K562 (cell line): ENCODE data around the gene SCUBE2. TPM values are rescaled to one million over a fixed set of nuclear protein-coding genes. Genes with fewer than 3 reads are reported as not detected.

Experiments used
- ATAC-seq: fragments of 200-7000 bp; cut with Tn5 transposase; 3 replicates; pipeline ENCODE4 v1.9.1; 2020; ENCODE audit warnings: moderate library complexity
- BruUV-seq: library from RNA; stranded (reverse); fragments of 400-500 nt; replicated peaks from 2 replicates; lab custom pipeline; 2021; lab: Mats Ljungman, UMichigan
- CTCF ChIA-PET: fragments of 300-600 bp; formaldehyde crosslinking; extraction: SDS; loops from one replicate; lab custom pipeline; 2021; ENCODE audit warnings: low intra/inter-chr PET ratio; lab: Yijun Ruan, JAX
- POLR2A ChIA-PET: fragments of 300-600, 350-650 bp; sonication (Branson Sonifier 250); formaldehyde crosslinking; extraction: SDS; loops from one replicate; lab custom pipeline; 2021; ENCODE audit warnings: antibody characterized with exemption, inconsistent platforms; lab: Yijun Ruan, JAX
- DNase-seq, 4 experiments: peaks; one replicate each; pipeline versions ENCODE4 v3.0.0 to v3.0.0-alpha.2; 2011 to 2018; ENCODE audit warnings: low spot score in 3 of 4, mixed read lengths in 3 of 4; ENCODE audit errors: extremely low read depth in 1 of 4
- FAIRE-seq: peaks from 2 replicates; lab custom pipeline; 2011; peaks lifted over from hg19 to GRCh38; lab: Jason Lieb, UNC
- H2AFZ ChIP-seq: 2 replicates; pipeline ENCODE4 v1.6.0; 2011; ENCODE audit warnings: low read depth, low read length, control low read depth, inconsistent platforms
- H3K27ac ChIP-seq: fragments of 200-600 bp; 3 replicates; pipeline ENCODE4 v1.8.0; 2011; ENCODE audit warnings: low read depth, mild to moderate bottlenecking, control low read depth, inconsistent platforms, low read length, moderate library complexity, mixed read lengths; ENCODE audit errors: extremely low read depth
- H3K27me3 ChIP-seq, 2 experiments: fragments of 300-600 bp in 1 of 2; 2 replicates in 1 of 2; 3 replicates in 1 of 2; pipeline versions ENCODE4 v1.6.0 to v1.8.0; 2011; ENCODE audit warnings: inconsistent platforms in 2 of 2, low read length in 2 of 2, mild to moderate bottlenecking in 1 of 2, mixed read lengths in 1 of 2, moderate library complexity in 1 of 2; ENCODE audit not compliant: control insufficient read depth in 2 of 2, insufficient read depth in 2 of 2
- H3K36me3 ChIP-seq: fragments of 300-600 bp; 3 replicates; pipeline ENCODE4 v1.8.0; 2011; ENCODE audit warnings: mild to moderate bottlenecking, low read length, inconsistent platforms; ENCODE audit not compliant: control insufficient read depth, insufficient read depth
- H3K4me1 ChIP-seq, 2 experiments: fragments of 200-600 bp in 1 of 2; replicated peaks in 1 of 2; 2 replicates in 1 of 2; 3 replicates in 1 of 2; pipeline versions ENCODE4 v1.5.1 to v1.8.0; 2011; ENCODE audit warnings: inconsistent platforms in 2 of 2, low read length in 2 of 2, mild to moderate bottlenecking in 1 of 2, mixed read lengths in 1 of 2, moderate library complexity in 1 of 2; ENCODE audit not compliant: control insufficient read depth in 2 of 2, insufficient read depth in 2 of 2
- H3K4me2 ChIP-seq: 2 replicates; pipeline ENCODE4 v1.6.1; 2011; ENCODE audit warnings: low read length, control low read depth, inconsistent platforms, mixed read lengths; ENCODE audit not compliant: insufficient read depth
- H3K4me3 ChIP-seq: fragments of 200-600 bp; sonication (generic), shearing (Covaris generic); 2 replicates; pipeline ENCODE4 v1.5.1; 2016; ENCODE audit warnings: control low read depth, inconsistent platforms
- H3K79me2 ChIP-seq: fragments of 200-600 bp; 3 replicates; pipeline ENCODE4 v1.8.0; 2011; ENCODE audit warnings: low read length, inconsistent platforms; ENCODE audit not compliant: control insufficient read depth, insufficient read depth
- H3K9ac ChIP-seq, 2 experiments: 2 replicates each; pipeline versions ENCODE4 v1.6.0 to v1.6.1; 2011; ENCODE audit warnings: low read depth in 2 of 2, low read length in 2 of 2, control low read depth in 1 of 2, inconsistent platforms in 1 of 2, mild to moderate bottlenecking in 1 of 2, mixed read lengths in 1 of 2; ENCODE audit not compliant: insufficient read depth in 1 of 2
- H3K9me1 ChIP-seq: one replicate; pipeline ENCODE4 v1.6.0; 2011; ENCODE audit warnings: inconsistent platforms, mild to moderate bottlenecking, low read length, moderate library complexity; ENCODE audit not compliant: control insufficient read depth, insufficient read depth
- H3K9me3 ChIP-seq: replicated peaks from 2 replicates; pipeline ENCODE4 v1.5.1; 2011; ENCODE audit warnings: low read depth, low read length, inconsistent platforms; ENCODE audit not compliant: control insufficient read depth, insufficient read depth
- H4K20me1 ChIP-seq: replicated peaks from 2 replicates; pipeline ENCODE4 v1.6.1; 2011; ENCODE audit warnings: low read length, inconsistent platforms, mixed read lengths; ENCODE audit not compliant: control insufficient read depth, insufficient read depth
- CTCF ChIP-seq, 3 experiments: IDR thresholded peaks in 2 of 3; conservative IDR thresholded peaks in 1 of 3; 2 replicates each; pipeline ENCODE4 v1.5.1; 2011 to 2012; ENCODE audit warnings: low read length in 3 of 3, mild to moderate bottlenecking in 3 of 3, control low read depth in 2 of 3, improper control_type of control experiment in 1 of 3, inconsistent platforms in 1 of 3, low read depth in 1 of 3, mixed read lengths in 1 of 3, moderate library complexity in 1 of 3; ENCODE audit not compliant: insufficient read depth in 2 of 3
- MTF1 ChIP-seq: fragments of 250-450 bp; sonication (Bioruptor Pico); IDR thresholded peaks from 2 replicates; pipeline ENCODE4 v1.9.0; 2021; ENCODE audit warnings: moderate library complexity, mild to moderate bottlenecking, inconsistent platforms, borderline replicate concordance
- MXI1 ChIP-seq: IDR thresholded peaks from 2 replicates; pipeline ENCODE4 v1.6.1; 2011; ENCODE audit warnings: low read depth, mild to moderate bottlenecking, improper control_type of control experiment, low read length
- PCBP1 ChIP-seq: fragments of 200-400 bp; formaldehyde crosslinking; IDR thresholded peaks from 2 replicates; pipeline ENCODE4 v1.6.1; 2018; ENCODE audit warnings: mild to moderate bottlenecking, low read depth, low read length; ENCODE audit not compliant: poor library complexity, severe bottlenecking
- RAD21 ChIP-seq, 2 experiments: fragments of 250-450 bp in 1 of 2; fragments of 450-650 bp in 1 of 2; sonication (Bioruptor Pico) in 1 of 2; formaldehyde crosslinking in 1 of 2; IDR thresholded peaks in 1 of 2; conservative IDR thresholded peaks in 1 of 2; 2 replicates each; pipeline versions ENCODE4 v1.4.0 to v1.8.0; 2020 to 2022; ENCODE audit warnings: mild to moderate bottlenecking in 2 of 2, moderate library complexity in 1 of 2
- USF2 ChIP-seq: sonication (generic); formaldehyde crosslinking; IDR thresholded peaks from 2 replicates; pipeline ENCODE4 v1.5.0; 2020; ENCODE audit warnings: missing genetic modification reagents
- WGBS: fragments of 100-300 bp; shearing (Covaris generic); methylation state at CpG from one replicate; pipeline ENCODE4 v1.1.6; 2016; ENCODE audit warnings: low coverage, mixed read lengths; ENCODE audit not compliant: insufficient coverage; ENCODE audit errors: missing lambda C conversion rate; 5-methylcytosine and 5-hydroxymethylcytosine counted together
- in situ Hi-C: fragments of 300-500 bp; cut with MboI; formaldehyde crosslinking; loops from 4 replicates; pipeline ENCODE4 v1.15.0; 2018; ENCODE audit warnings: inconsistent platforms, mixed read lengths
- intact Hi-C: fragments of 100-400 bp; cut with micrococcal nuclease; formaldehyde crosslinking; loops from 2 replicates; pipeline ENCODE4 v1.14.2; 2022
- polyA plus RNA-seq, 8 experiments: library from polyadenylated mRNA; depleted of rRNA in 4 of 8; stranded (reverse) in 5 of 8; unstranded in 3 of 8; fragments of >200 nt; fragmentation: Nextera tagmentation in 2 of 8; fragmentation: Illumina TruSeq in 1 of 8; extraction: Ambion mirVana in 2 of 8; extraction: Trizol in 1 of 8; gene quantifications; 2 replicates each; pipeline versions ENCODE4 v1.2.1 to v1.2.3, GENCODE V29; 2011 to 2014; ENCODE audit warnings: inconsistent platforms in 1 of 8, missing spikeins in 1 of 8
- total RNA-seq, 7 experiments: library from RNA; depleted of rRNA in 6 of 7; stranded (reverse); fragments of >200 nt in 6 of 7; fragmentation: Illumina TruSeq in 2 of 7; extraction: Trizol in 2 of 7; gene quantifications; 2 replicates each; pipeline versions ENCODE4 v1.2.1 to v1.2.3, GENCODE V29; 2011 to 2021; ENCODE audit warnings: low replicate concordance in 1 of 7

The SCUBE2 gene
- total and polyA plus RNA-seq, 9 of the 15 experiments (the other 6 are each of a cell fraction or from before 2014, with no cell fraction given): 0.06 to 0.40 (median 0.07) TPM; not detected in 6

GRCh38 chr11:9078113-9079086 is 13.0 kb downstream of the SCUBE2 start:
- no peak overlapping the region for H3K4me3 ChIP-seq
- in situ Hi-C loops (no loop called here), intact Hi-C loops (no loop called here)
- H3K27ac ChIP-seq: no peak overlapping the region
- H3K9ac ChIP-seq: no peak overlapping the region
- FAIRE-seq: no peak
- peaks cover 34 to 46% of the 10 kb centered on the region in 2 experiments for H3K27me3 ChIP-seq
- 3% methylated on average over 5 of the region's 5 CpGs for WGBS
- peak; percentile 76 for ATAC-seq
- H3K9me3 ChIP-seq: no peaks in the 10 kb centered on the region
- no peaks in the 10 kb centered on the region for H3K79me2 ChIP-seq
- no peak overlapping the region for H2AFZ ChIP-seq
- no peaks in the 10 kb centered on the region for H3K9me1 ChIP-seq
- ChIA-PET CTCF (no interaction called here), POLR2A (interaction anchor here (0.8 kb wide), 1 partner anchor 16 kb away, joined by 4 read pairs; no protein-coding TSS in a partner anchor)
- peak in 2 of 4 experiments; percentile 23 to 28 for DNase-seq
- BruUV-seq: no TSS peak
- H4K20me1 ChIP-seq: no peaks in the 10 kb centered on the region; the same call in 1 of the 2 replicates
- H3K4me2 ChIP-seq: no peak overlapping the region
- H3K36me3 ChIP-seq: no peaks in the 10 kb centered on the region
- H3K4me1 ChIP-seq: 0 out of 5 replicates have a peak, but pooled peaks cover 0 to 5% of the 10 kb centered on the region in 2 experiments
- TF ChIP-seq USF2 (CRISPR knock-in tag) (0 out of 2 replicates have a peak, but pooled peaks have one; percentile 2), CTCF (IDR thresholded peaks at IDR 0.05 in 2 of 3, conservative IDR thresholded peaks at IDR 0.05 in 1 of 3; ENCODE audit: insufficient read depth in 2 of 3, low read depth in 1 of 3, low read length in 3 of 3) (peak; percentile 43 to 48 (median 45)), MTF1 (CRISPR knock-in tag) (no peak), RAD21 (CRISPR knock-in tag; conservative IDR thresholded peaks at IDR 0.05 in 1 of 2, IDR thresholded peaks at IDR 0.05 in 1 of 2) (peak in 1 of 2 experiments; percentile 44; a peak in 2 of 4 replicates), PCBP1 (no peak), MXI1 (no peak)
- TF ChIP-seq, all 486 proteins: peak for 3
